ENCODE data around the gene FJX1.
A peak's percentile ranks its signal among the peaks of the same experiment; 100 is the strongest.

Gene FJX1

GRCh38 chr11:35615921-35616900, 2.0 kb upstream of the FJX1 start (continued):
- TF ChIP-seq MEIS1 (CRISPR knock-in tag; IDR thresholded peaks at IDR 0.05; ENCODE audit: borderline replicate concordance) (peak; percentile 43; the same call in 1 of the 2 replicates), ZNF677 (tag by site-specific recombination; IDR thresholded peaks at IDR 0.05) (no peak), ZNF169 (tag by site-specific recombination; IDR thresholded peaks at IDR 0.05) (no peak), ZNF529 (tag by site-specific recombination; IDR thresholded peaks at IDR 0.05; ENCODE audit: insufficient replicate concordance) (no peak), ZNF580 (tag by site-specific recombination; IDR thresholded peaks at IDR 0.05) (no peak), RBAK (tag by site-specific recombination; IDR thresholded peaks at IDR 0.05) (no peak), ZSCAN23 (tag by site-specific recombination; IDR thresholded peaks at IDR 0.05) (no peak), OSR2 (tag by site-specific recombination; IDR thresholded peaks at IDR 0.05) (peak; percentile 74), ZBTB6 (tag by site-specific recombination; IDR thresholded peaks at IDR 0.05) (peak; percentile 84), ZNF2 (tag by site-specific recombination; IDR thresholded peaks at IDR 0.05) (no peak), ZNF16 (tag by site-specific recombination; IDR thresholded peaks at IDR 0.05; ENCODE audit: low read depth) (no peak), ZNF10 (tag by site-specific recombination; IDR thresholded peaks at IDR 0.05) (0 out of 2 replicates have a peak, but pooled peaks have one; percentile 26), ZSCAN18 (tag by site-specific recombination; IDR thresholded peaks at IDR 0.05) (no peak), GLI4 (tag by site-specific recombination; IDR thresholded peaks at IDR 0.05) (no peak), ZBTB7A (tag by site-specific recombination; IDR thresholded peaks at IDR 0.05; ENCODE audit: low read depth) (no peak), ZNF777 (tag by site-specific recombination; IDR thresholded peaks at IDR 0.05; ENCODE audit: borderline replicate concordance) (no peak), ZXDB (tag by site-specific recombination; IDR thresholded peaks at IDR 0.05) (peak; percentile 71), ZNF544 (tag by site-specific recombination; IDR thresholded peaks at IDR 0.05) (no peak), MYNN (tag by site-specific recombination; IDR thresholded peaks at IDR 0.05; ENCODE audit: borderline replicate concordance) (no peak), ZNF48 (tag by site-specific recombination; IDR thresholded peaks at IDR 0.05) (no peak), ZNF404 (tag by site-specific recombination; IDR thresholded peaks at IDR 0.05) (no peak), PRDM2 (tag by site-specific recombination; IDR thresholded peaks at IDR 0.05; ENCODE audit: borderline replicate concordance) (no peak), ZIC2 (tag by site-specific recombination; IDR thresholded peaks at IDR 0.05) (no peak), ZNF654 (tag by site-specific recombination; IDR thresholded peaks at IDR 0.05; ENCODE audit: low read depth) (peak; percentile 80), SP7 (tag by site-specific recombination; IDR thresholded peaks at IDR 0.05) (no peak), WT1 (tag by site-specific recombination; IDR thresholded peaks at IDR 0.05) (no peak)
- TF ChIP-seq, protein P1, sequence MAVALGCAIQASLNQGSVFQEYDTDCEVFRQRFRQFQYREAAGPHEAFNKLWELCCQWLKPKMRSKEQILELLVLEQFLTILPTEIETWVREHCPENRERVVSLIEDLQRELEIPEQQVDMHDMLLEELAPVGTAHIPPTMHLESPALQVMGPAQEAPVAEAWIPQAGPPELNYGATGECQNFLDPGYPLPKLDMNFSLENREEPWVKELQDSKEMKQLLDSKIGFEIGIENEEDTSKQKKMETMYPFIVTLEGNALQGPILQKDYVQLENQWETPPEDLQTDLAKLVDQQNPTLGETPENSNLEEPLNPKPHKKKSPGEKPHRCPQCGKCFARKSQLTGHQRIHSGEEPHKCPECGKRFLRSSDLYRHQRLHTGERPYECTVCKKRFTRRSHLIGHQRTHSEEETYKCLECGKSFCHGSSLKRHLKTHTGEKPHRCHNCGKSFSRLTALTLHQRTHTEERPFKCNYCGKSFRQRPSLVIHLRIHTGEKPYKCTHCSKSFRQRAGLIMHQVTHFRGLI (tag by site-specific recombination; IDR thresholded peaks at IDR 0.05): no peak
- TF ChIP-seq, protein P2, sequence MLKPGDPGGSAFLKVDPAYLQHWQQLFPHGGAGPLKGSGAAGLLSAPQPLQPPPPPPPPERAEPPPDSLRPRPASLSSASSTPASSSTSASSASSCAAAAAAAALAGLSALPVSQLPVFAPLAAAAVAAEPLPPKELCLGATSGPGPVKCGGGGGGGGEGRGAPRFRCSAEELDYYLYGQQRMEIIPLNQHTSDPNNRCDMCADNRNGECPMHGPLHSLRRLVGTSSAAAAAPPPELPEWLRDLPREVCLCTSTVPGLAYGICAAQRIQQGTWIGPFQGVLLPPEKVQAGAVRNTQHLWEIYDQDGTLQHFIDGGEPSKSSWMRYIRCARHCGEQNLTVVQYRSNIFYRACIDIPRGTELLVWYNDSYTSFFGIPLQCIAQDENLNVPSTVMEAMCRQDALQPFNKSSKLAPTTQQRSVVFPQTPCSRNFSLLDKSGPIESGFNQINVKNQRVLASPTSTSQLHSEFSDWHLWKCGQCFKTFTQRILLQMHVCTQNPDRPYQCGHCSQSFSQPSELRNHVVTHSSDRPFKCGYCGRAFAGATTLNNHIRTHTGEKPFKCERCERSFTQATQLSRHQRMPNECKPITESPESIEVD (tag by site-specific recombination; IDR thresholded peaks at IDR 0.05): peak; percentile 68

Data from HEK293 (cell line).